ENCODE measurements around the gene CPXM2.

GRCh38 chr10:123912466-123912865, 20.9 kb upstream of the CPXM2 start:
- TF ChIP-seq TAF1 (IDR thresholded peaks at IDR 0.05; ENCODE audit: low read depth, low read length) (no peak), POLR2AphosphoS5 (IDR thresholded peaks at IDR 0.05; ENCODE audit: low read depth, low read length) (no peak), POLR2A (IDR thresholded peaks at IDR 0.05; ENCODE audit: low read depth, low read length) (no peak), SPI1 (IDR thresholded peaks at IDR 0.05; ENCODE audit: low read depth, low read length) (no peak), POU2F2 (IDR thresholded peaks at IDR 0.05; ENCODE audit: low read depth, low read length) (no peak)
